HG03571 (cell line): Measurements from ENCODE around the gene SGSM2.
"Not testable (repeated sequence)": the region's sequence is repeated elsewhere in the genome, so short reads cannot be mapped to it uniquely, and the experiment has no call there.

Experiments
- ATAC-seq: cut with Tn5 transposase; IDR thresholded peaks from one replicate; pipeline ENCODE4 v1.9.1; 2021; ENCODE audit not compliant: unreplicated experiment

SGSM2 gene

GRCh38 chr17:2336852-2337543 lies at the start of gene SGSM2:
Gene SGSM2 (plus strand): TSS chr17:2337501. CDS start chr17:2337689, 188 bp downstream.
- ATAC-seq: no peak

GRCh38 chr17:2289878-2290478 lies 47.3 kb upstream of the SGSM2 start:
- ATAC-seq: no peak

- ATAC-seq: no peak
Observed at GRCh38 chr17:2292100-2292499, 45.2 kb upstream of the SGSM2 start.

GRCh38 chr17:2295575-2295974 lies 41.7 kb upstream of the SGSM2 start:
- no peak for ATAC-seq

- no peak for ATAC-seq
Observed at GRCh38 chr17:2297023-2297422, 40.3 kb upstream of the SGSM2 start.

GRCh38 chr17:2299136-2299535 lies 38.2 kb upstream of the SGSM2 start:
- ATAC-seq: no peak

GRCh38 chr17:2299756-2300155 lies 37.5 kb upstream of the SGSM2 start:
- ATAC-seq: no peak

GRCh38 chr17:2302778-2303203 lies 34.5 kb upstream of the SGSM2 start:
- no peak for ATAC-seq

GRCh38 chr17:2303204-2304188 lies 33.8 kb upstream of the SGSM2 start, which contains the start of the genes SMG6 and SRR:
Gene SMG6 (minus strand): TSS chr17:2303785. CDS start chr17:2303720, 65 bp downstream.
Gene SRR (plus strand): TSS chr17:2303950. CDS start chr17:2315561, 11,611 bp downstream.
- ATAC-seq: peak; percentile 69

- no peak for ATAC-seq
Observed at GRCh38 chr17:2304931-2305330, 32.4 kb upstream of the SGSM2 start.

GRCh38 chr17:2309338-2310154 lies 27.8 kb upstream of the SGSM2 start:
- ATAC-seq: no peak

- ATAC-seq: no peak
Observed at GRCh38 chr17:2312736-2313135, 24.6 kb upstream of the SGSM2 start.

GRCh38 chr17:2316916-2317205 lies 20.4 kb upstream of the SGSM2 start:
- ATAC-seq: not testable (repeated sequence)

GRCh38 chr17:2317796-2318195 lies 19.5 kb upstream of the SGSM2 start:
- no peak for ATAC-seq

- ATAC-seq: no peak
Observed at GRCh38 chr17:2319051-2319450, 18.2 kb upstream of the SGSM2 start.

- no peak for ATAC-seq
Observed at GRCh38 chr17:2321399-2321798, 15.9 kb upstream of the SGSM2 start.

- no peak for ATAC-seq
Observed at GRCh38 chr17:2323629-2324314, 13.5 kb upstream of the SGSM2 start.

- no peak for ATAC-seq
Observed at GRCh38 chr17:2331303-2331702, 6.0 kb upstream of the SGSM2 start.

- no peak for ATAC-seq
Observed at GRCh38 chr17:2335726-2336214, 1.5 kb upstream of the SGSM2 start.
